Small intestine (tissue), 7 donors: ENCODE results near the gene PEAK1. TPM values are rescaled to one million over a fixed set of nuclear protein-coding genes. Genes with fewer than 3 reads are reported as not detected.
A peak's percentile ranks its signal among the peaks of the same experiment; 100 is the strongest.
"Not testable (repeated sequence)": the region's sequence is repeated elsewhere in the genome, so short reads cannot be mapped to it uniquely, and the experiment has no call there.

Experiments
- DNase-seq, 2 donors: peaks; one replicate each; pipeline versions ENCODE4 v3.0.0 to v3.0.0-alpha.2; 2013
- FAIRE-seq: peaks from 2 replicates; lab custom pipeline; 2012; peaks lifted over from hg19 to GRCh38; lab: Jason Lieb, UNC
- H3K27ac ChIP-seq, 3 donors: one replicate each; pipeline ENCODE4 v1.5.1; 2013; ENCODE audit warnings: low read length in 2 of 3, mild to moderate bottlenecking in 2 of 3, control low read depth in 1 of 3, inconsistent platforms in 1 of 3, low read depth in 1 of 3, moderate library complexity in 1 of 3
- H3K27me3 ChIP-seq, 3 donors: one replicate each; pipeline ENCODE4 v1.6.1; 2013; ENCODE audit warnings: low read length in 3 of 3, inconsistent platforms in 1 of 3; ENCODE audit not compliant: control insufficient read depth in 3 of 3, insufficient read depth in 3 of 3
- H3K36me3 ChIP-seq, 3 donors: one replicate each; pipeline ENCODE4 v1.6.1; 2013; ENCODE audit warnings: low read length in 3 of 3, inconsistent platforms in 1 of 3, low read depth in 1 of 3, mild to moderate bottlenecking in 1 of 3, moderate library complexity in 1 of 3; ENCODE audit not compliant: control insufficient read depth in 3 of 3, insufficient read depth in 2 of 3
- H3K4me1 ChIP-seq, 3 donors: one replicate each; pipeline ENCODE4 v1.6.1; 2013; ENCODE audit warnings: low read length in 2 of 3, inconsistent platforms in 1 of 3, low read depth in 1 of 3, mild to moderate bottlenecking in 1 of 3, moderate library complexity in 1 of 3; ENCODE audit not compliant: control insufficient read depth in 3 of 3, insufficient read depth in 2 of 3
- H3K4me3 ChIP-seq, 3 donors: one replicate each; pipeline ENCODE4 v1.5.1; 2013; ENCODE audit warnings: low read length in 3 of 3, control low read depth in 1 of 3, inconsistent platforms in 1 of 3, low read depth in 1 of 3, mild to moderate bottlenecking in 1 of 3, moderate library complexity in 1 of 3
- H3K9me3 ChIP-seq, 2 donors: one replicate each; pipeline ENCODE4 v1.6.1; 2013; ENCODE audit warnings: low read depth in 1 of 2, low read length in 1 of 2; ENCODE audit not compliant: control insufficient read depth in 2 of 2, insufficient read depth in 1 of 2
- WGBS, 3 donors: extraction: QIAGEN DNeasy Blood & Tissue Kit; methylation state at CpG; one replicate each; pipeline ENCODE4 v1.1.7; 2013; 5-methylcytosine and 5-hydroxymethylcytosine counted together
- polyA plus RNA-seq, 4 donors: library from polyadenylated mRNA; stranded (reverse) in 3 of 4; unstranded in 1 of 4; fragments of 200-250 nt in 3 of 4; fragments of 120-200 nt in 1 of 4; gene quantifications; one replicate each; pipeline versions ENCODE4 v1.2.1 to v1.2.3, GENCODE V29; 2013
- donor health status: healthy with polysubstance abuse.
- donor health status: control.
- donor health status: control.
- donor health status: Bipolar disorder and iron deficiency.
- donor health status: healthy.

Gene PEAK1
- polyA plus RNA-seq, 4 donors, result 1.4 to 24.8 (median 5.3) TPM

DNA sequence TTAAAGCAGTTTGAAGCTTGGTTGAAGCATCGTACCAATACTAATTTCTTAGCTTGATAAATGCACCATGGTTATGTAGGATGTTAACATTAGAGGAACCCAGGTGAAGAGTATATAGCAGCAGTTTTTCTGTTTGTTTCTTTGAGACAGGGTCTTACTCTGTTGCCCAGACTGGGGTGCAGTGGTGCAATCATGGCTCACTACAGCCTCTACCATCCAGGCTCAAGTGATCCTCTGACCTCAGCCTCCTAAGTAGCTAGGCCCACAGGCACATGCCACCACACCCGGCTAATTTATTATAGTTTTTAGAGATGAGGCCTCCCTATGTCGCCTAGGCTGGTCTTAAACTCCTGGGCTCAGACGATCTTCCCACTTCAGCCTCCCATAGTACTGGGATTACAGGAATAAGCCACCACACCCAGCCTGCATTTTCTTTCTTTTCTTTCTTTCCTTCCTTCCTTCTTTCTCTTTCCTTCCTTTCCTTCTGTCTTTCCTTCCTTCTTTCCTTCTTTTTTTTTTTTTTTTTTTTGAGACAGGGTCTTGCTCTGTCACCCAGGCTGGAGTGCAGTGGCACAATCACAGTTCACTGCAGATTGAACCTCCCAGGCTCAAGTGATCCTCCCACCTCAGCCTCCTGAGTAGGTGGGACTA is 6.1 kb downstream of the PEAK1 start:
- peaks cover 0 to 22% (median 16%) of the 10 kb centered on the region in 3 donors for H3K4me1 ChIP-seq
- H3K36me3 ChIP-seq, result no peaks in the 10 kb centered on the region
- H3K27me3 ChIP-seq, result no peaks in the 10 kb centered on the region
- WGBS, 3 donors, result 93 to 96% (median 94%) methylated on average over 4 of the region's 4 CpGs
- no peak overlapping the region for H3K27ac ChIP-seq
- DNase-seq (no peak), FAIRE-seq (no peak)
- no peak overlapping the region for H3K4me3 ChIP-seq
- H3K9me3 ChIP-seq, result no peaks in the 10 kb centered on the region

GRCh38 chr15:77412972-77413698 is 6.8 kb downstream of the PEAK1 start:
- no peak for FAIRE-seq
- WGBS, 3 donors, result 71 to 87% (median 85%) methylated on average over 2 of the region's 2 CpGs

GRCh38 chr15:77411619-77411976 is 8.3 kb downstream of the PEAK1 start:
- H3K4me1 ChIP-seq, result peaks cover 0 to 8% (median 7%) of the 10 kb centered on the region in 3 donors
- DNase-seq, result no peak
- no peaks in the 10 kb centered on the region for H3K27me3 ChIP-seq
- FAIRE-seq, result no peak
- H3K36me3 ChIP-seq, result no peaks in the 10 kb centered on the region
- H3K4me3 ChIP-seq, result no peak overlapping the region
- H3K27ac ChIP-seq, result peak overlapping the region in 1 of 3 donors; percentile 77
- whole genome bisulfite sequencing, 3 donors, result 40 to 78% (median 62%) methylated on average over 3 of the region's 3 CpGs
- no peaks in the 10 kb centered on the region for H3K9me3 ChIP-seq

More at GRCh38 chr15:77412972-77413698, 6.8 kb downstream of the PEAK1 start:
- Histone ChIP-seq H3K9me3 (no peaks in the 10 kb centered on the region), H3K36me3 (no peaks in the 10 kb centered on the region), H3K4me1 (peaks cover 0 to 15% (median 12%) of the 10 kb centered on the region in 3 donors), H3K27me3 (no peaks in the 10 kb centered on the region), H3K27ac (no peak overlapping the region), H3K4me3 (no peak overlapping the region)
- DNase-seq, result no peak

- FAIRE-seq, result no peak
- DNase-seq, result peak; percentile 55 to 71
- Histone ChIP-seq H3K4me1 (peaks cover 0 to 8% (median 7%) of the 10 kb centered on the region in 3 donors), H3K4me3 (no peak overlapping the region), H3K9me3 (no peaks in the 10 kb centered on the region), H3K27ac (peak overlapping the region in 1 of 3 donors; percentile 77), H3K27me3 (no peaks in the 10 kb centered on the region), H3K36me3 (no peaks in the 10 kb centered on the region)
- WGBS, 3 donors, result 17 to 63% (median 41%) methylated on average over 7 of the region's 7 CpGs
These were observed 8.9 kb downstream of the PEAK1 start for GRCh38 chr15:77410701-77411618.

- not testable (repeated sequence) for H3K4me1 ChIP-seq, FAIRE-seq, H3K36me3 ChIP-seq, H3K9me3 ChIP-seq, H3K4me3 ChIP-seq, H3K27me3 ChIP-seq, DNase-seq
- peak overlapping the region in 1 of 3 donors; percentile 58 for H3K27ac ChIP-seq
- 91 to 94% (median 91%) methylated on average over 7 of the region's 7 CpGs for WGBS, 3 donors
These were observed 9.8 kb downstream of the PEAK1 start for GRCh38 chr15:77410157-77410500.

GRCh38 chr15:77409259-77410156 is 10.4 kb downstream of the PEAK1 start:
- no peak overlapping the region for H3K4me3 ChIP-seq
- H3K27me3 ChIP-seq, result no peaks in the 10 kb centered on the region
- WGBS, 3 donors, result 63 to 82% (median 75%) methylated on average over 4 of the region's 4 CpGs
- H3K4me1 ChIP-seq, result peaks cover 0 to 7% (median 6%) of the 10 kb centered on the region in 3 donors
- DNase-seq (peak; percentile 25 to 39), FAIRE-seq (no peak)
- no peaks in the 10 kb centered on the region for H3K36me3 ChIP-seq
- no peaks in the 10 kb centered on the region for H3K9me3 ChIP-seq
- no peak overlapping the region for H3K27ac ChIP-seq

- no peaks in the 10 kb centered on the region for H3K36me3 ChIP-seq
- H3K9me3 ChIP-seq, result no peaks in the 10 kb centered on the region
- WGBS, 3 donors, result 92 to 95% (median 94%) methylated on average over 4 of the region's 4 CpGs
- H3K27me3 ChIP-seq, result no peaks in the 10 kb centered on the region
- no peak for DNase-seq
- H3K4me1 ChIP-seq, result peaks cover 0 to 5% (median 4%) of the 10 kb centered on the region in 3 donors
- no peak overlapping the region for H3K4me3 ChIP-seq
- H3K27ac ChIP-seq, result no peak overlapping the region
- no peak for FAIRE-seq
These were observed 13.1 kb downstream of the PEAK1 start for GRCh38 chr15:77406846-77407245.
